Measurements from ENCODE around the gene CCNT2. TPM values are rescaled to one million over a fixed set of nuclear protein-coding genes. Genes with fewer than 3 reads are reported as not detected.

CCNT2 gene
- total RNA-seq, 4 donors from 2014 or later, result 26.2 to 61.9 (median 48.0) TPM

DNA sequence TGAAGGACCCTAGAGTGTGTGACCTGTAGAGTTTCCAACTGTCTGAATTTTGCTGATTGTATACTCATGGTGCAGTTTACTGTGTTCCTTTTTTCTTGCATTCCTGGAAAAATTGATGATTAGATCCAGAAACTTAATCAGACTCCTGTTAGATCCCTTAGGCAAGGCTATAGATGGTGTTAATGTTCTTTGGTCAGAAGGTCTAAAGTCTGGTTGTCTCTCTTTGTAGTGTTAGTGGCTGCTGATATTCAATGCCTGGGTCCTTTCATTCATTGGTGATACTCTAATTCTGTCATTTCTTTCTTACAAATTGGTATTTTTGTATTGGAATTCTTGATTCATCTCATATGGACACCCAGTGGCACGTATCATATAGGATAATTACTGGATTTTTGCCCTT lies 6.3 kb downstream of the CCNT2 start:
- DNase-seq, result no peak
- H3K4me3 ChIP-seq, result no peak overlapping the region
- no peaks in the 10 kb centered on the region for H3K27me3 ChIP-seq
- no peaks in the 10 kb centered on the region for H3K9me3 ChIP-seq
- peaks cover 0 to 55% (median under 1%) of the 10 kb centered on the region in 4 donors for H3K4me1 ChIP-seq
- TF ChIP-seq, protein P1, sequence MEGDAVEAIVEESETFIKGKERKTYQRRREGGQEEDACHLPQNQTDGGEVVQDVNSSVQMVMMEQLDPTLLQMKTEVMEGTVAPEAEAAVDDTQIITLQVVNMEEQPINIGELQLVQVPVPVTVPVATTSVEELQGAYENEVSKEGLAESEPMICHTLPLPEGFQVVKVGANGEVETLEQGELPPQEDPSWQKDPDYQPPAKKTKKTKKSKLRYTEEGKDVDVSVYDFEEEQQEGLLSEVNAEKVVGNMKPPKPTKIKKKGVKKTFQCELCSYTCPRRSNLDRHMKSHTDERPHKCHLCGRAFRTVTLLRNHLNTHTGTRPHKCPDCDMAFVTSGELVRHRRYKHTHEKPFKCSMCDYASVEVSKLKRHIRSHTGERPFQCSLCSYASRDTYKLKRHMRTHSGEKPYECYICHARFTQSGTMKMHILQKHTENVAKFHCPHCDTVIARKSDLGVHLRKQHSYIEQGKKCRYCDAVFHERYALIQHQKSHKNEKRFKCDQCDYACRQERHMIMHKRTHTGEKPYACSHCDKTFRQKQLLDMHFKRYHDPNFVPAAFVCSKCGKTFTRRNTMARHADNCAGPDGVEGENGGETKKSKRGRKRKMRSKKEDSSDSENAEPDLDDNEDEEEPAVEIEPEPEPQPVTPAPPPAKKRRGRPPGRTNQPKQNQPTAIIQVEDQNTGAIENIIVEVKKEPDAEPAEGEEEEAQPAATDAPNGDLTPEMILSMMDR (IDR thresholded peaks at IDR 0.05), result no peak
- no peak for TF ChIP-seq POLR2A (IDR thresholded peaks at IDR 0.05)
- H3K27ac ChIP-seq, result no peak overlapping the region
- no peaks in the 10 kb centered on the region for H3K36me3 ChIP-seq

DNA sequence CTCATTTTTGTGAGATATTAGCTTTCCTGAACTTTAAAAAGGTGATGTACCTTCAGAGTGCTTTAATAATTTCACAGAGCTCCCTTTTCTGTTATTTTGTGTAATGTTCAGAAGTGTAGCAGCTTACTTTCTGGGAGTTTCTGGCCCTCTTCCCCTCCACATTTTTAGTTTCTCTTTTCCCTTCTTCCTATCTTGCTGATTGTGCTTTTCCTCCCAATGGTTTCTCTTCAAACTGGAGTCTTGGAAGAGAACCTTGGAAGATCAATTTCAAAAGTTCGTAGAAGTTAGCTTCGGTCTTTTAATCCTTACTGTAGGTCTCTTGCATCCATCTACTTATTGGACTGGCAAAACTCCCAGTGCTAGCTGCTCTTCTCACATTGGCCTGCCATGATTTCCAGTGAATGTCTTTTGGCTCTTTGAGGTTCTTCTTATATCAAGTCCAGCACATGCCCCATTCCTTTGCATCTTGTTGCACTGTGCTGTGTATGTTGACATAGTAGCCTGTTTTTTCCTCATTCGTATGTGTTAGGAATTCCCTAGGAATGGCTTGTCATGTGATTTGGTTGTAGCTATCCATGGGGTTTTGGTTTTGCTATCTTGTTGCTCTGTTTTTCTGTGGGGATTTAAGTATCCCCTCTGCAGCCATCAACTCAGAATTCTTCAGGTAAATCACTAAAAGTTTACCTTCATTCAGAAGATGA lies 7.8 kb downstream of the CCNT2 start:
- Histone ChIP-seq H3K27ac (no peak overlapping the region), H3K27me3 (no peaks in the 10 kb centered on the region), H3K36me3 (no peaks in the 10 kb centered on the region), H3K4me1 (peaks cover 0 to 43% (median 0%) of the 10 kb centered on the region in 4 donors), H3K9me3 (no peaks in the 10 kb centered on the region), H3K4me3 (no peak overlapping the region)
- DNase-seq, result no peak
- no peak for TF ChIP-seq POLR2A (IDR thresholded peaks at IDR 0.05)
- TF ChIP-seq, protein P1 (IDR thresholded peaks at IDR 0.05), result no peak

DNA sequence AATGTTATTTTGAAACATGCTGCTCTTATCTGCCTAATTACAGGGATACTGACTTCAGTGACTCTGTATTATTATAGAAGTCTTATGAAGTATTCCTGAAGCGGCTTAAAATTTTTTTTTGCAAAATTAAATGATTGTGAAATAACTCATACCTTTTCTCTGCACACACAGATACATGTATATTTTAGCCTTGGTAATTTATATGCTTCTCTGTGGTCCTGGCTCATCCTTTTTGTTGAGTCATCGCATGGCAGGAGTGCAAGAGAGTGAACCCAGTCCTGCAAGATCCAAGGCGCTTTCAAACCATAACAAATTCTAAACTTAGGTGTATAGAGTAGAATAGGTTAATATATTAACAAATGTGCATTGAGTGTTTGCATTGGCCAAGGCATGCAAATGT lies 8.6 kb downstream of the CCNT2 start:
- H3K27ac ChIP-seq, result no peak overlapping the region
- H3K27me3 ChIP-seq, result no peaks in the 10 kb centered on the region
- no peak overlapping the region for H3K4me3 ChIP-seq
- peaks cover 0 to 40% (median 0%) of the 10 kb centered on the region in 4 donors for H3K4me1 ChIP-seq
- no peaks in the 10 kb centered on the region for H3K36me3 ChIP-seq
- H3K9me3 ChIP-seq, result no peaks in the 10 kb centered on the region
- DNase-seq, result no peak
- TF ChIP-seq POLR2A (IDR thresholded peaks at IDR 0.05), result no peak

DNA sequence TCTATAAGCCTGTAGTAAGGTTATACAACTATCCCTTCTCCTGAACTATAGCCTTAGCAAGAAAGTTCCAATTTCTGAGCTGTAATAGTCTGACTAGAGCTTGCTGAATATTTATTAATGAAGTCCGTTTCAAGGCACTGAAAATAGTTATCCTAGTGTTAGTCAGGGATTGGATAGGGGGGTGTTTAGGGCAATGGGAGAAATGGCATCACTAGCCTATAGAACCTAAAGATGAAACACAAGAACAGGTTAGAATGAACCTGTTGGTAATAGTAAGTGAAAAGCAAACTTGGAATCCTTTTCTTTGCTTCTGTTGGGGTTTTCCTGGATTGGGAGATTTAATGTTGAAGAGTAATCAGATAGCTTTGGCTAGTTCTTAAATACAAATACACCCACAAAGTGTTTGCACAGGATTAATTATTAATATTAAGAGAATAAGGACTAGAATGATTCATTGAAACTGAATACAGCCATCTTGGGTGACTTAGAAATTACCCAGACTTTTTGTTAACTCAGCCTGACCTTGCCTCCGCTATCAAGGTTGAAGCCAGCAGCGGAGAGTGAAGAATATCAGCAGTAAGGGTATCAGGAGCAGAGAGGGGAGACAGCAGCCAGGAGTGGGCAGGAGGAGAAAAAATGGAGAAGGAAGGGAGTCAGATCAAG lies 14.4 kb downstream of the CCNT2 start:
- TF ChIP-seq, protein P1 (IDR thresholded peaks at IDR 0.05), result no peak
- no peak for TF ChIP-seq POLR2A (IDR thresholded peaks at IDR 0.05)
- Histone ChIP-seq H3K4me3 (no peak overlapping the region), H3K9me3 (no peaks in the 10 kb centered on the region), H3K4me1 (peaks cover 0 to 40% (median 5%) of the 10 kb centered on the region in 4 donors), H3K27me3 (no peaks in the 10 kb centered on the region), H3K36me3 (peaks cover 0 to 16% (median 0%) of the 10 kb centered on the region in 3 donors), H3K27ac (no peak overlapping the region)
- DNase-seq, result no peak

DNA sequence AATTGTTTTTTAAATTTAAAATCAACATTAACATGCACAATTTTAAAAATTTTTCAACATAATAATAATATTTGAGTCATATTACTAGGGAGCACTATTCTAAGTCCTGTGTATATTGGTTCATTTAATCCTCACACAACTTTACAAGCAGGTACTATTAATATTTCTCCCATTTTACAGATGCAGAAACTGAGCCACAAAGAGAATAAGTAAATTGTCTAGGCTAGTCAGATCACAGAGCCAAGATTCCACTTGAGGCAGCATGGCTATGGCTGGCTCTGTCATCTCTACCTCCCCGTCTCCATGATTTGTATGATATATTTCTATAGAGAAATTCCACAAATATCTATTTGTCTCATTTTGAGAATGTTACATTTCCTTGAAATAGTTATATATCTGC lies 15.1 kb downstream of the CCNT2 start:
- no peak for DNase-seq
- peaks cover 0 to 38% (median 5%) of the 10 kb centered on the region in 4 donors for H3K4me1 ChIP-seq
- H3K4me3 ChIP-seq, result no peak overlapping the region
- peaks cover 0 to 24% (median 0%) of the 10 kb centered on the region in 3 donors for H3K36me3 ChIP-seq
- no peaks in the 10 kb centered on the region for H3K9me3 ChIP-seq
- no peak overlapping the region for H3K27ac ChIP-seq
- no peak for TF ChIP-seq POLR2A (IDR thresholded peaks at IDR 0.05)
- TF ChIP-seq, protein P1 (IDR thresholded peaks at IDR 0.05), result no peak
- H3K27me3 ChIP-seq, result no peaks in the 10 kb centered on the region

DNA sequence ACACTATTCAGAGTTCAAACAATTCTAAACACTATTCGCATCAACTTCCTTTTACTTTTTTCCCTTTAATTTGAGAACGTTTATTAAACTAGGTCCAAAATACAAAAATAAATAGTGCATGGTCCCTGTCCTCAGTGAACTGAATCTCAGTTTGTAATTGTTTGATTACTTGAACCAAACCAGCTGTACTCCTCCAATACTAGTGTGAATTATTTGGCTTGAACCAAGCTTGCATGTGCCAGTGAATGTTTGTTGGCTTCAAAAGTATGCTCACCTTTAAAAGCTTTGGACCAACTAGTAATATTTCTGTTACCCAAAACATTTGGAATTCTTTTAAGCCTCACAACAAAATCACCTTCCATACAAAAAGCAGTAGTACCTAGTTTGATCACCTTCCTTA lies 15.5 kb downstream of the CCNT2 start:
- Histone ChIP-seq H3K27me3 (no peaks in the 10 kb centered on the region), H3K9me3 (no peaks in the 10 kb centered on the region), H3K36me3 (peaks cover 0 to 28% (median 0%) of the 10 kb centered on the region in 3 donors), H3K4me1 (peaks cover 0 to 34% (median 5%) of the 10 kb centered on the region in 4 donors), H3K4me3 (no peak overlapping the region), H3K27ac (no peak overlapping the region)
- no peak for DNase-seq
- TF ChIP-seq, protein P1 (IDR thresholded peaks at IDR 0.05), result no peak
- TF ChIP-seq POLR2A (IDR thresholded peaks at IDR 0.05), result no peak

Data from Peyer's patch (tissue), 4 donors.